Skeletal muscle cell (primary cell): ENCODE measurements around the gene KRTAP2-2.
"Not testable (repeated sequence)": the region's sequence is repeated elsewhere in the genome, so short reads cannot be mapped to it uniquely, and the experiment has no call there.

ENCODE experiments used
- DNase-seq: peaks from one replicate; pipeline ENCODE4 v3.0.0-alpha.2; 2010; ENCODE audit warnings: low read depth
- H3K4me3 ChIP-seq: 2 replicates; pipeline ENCODE4 v1.5.1; 2011; ENCODE audit warnings: low read depth, mild to moderate bottlenecking, control low read depth, low read length, moderate library complexity

The KRTAP2-2 gene

GRCh38 chr17:41034346-41034935, 20.6 kb downstream of the KRTAP2-2 start, which contains the start of gene KRTAP1-3:
Gene KRTAP1-3 (minus strand): TSS chr17:41034874. CDS start chr17:41034821, 53 bp downstream.
- H3K4me3 ChIP-seq, DNase-seq: not testable (repeated sequence)

- DNase-seq: no peak
These were observed 25.3 kb downstream of the KRTAP2-2 start, which contains the start of gene KRTAP1-4 for GRCh38 chr17:41029633-41030245. Gene KRTAP1-4 (minus strand): TSS chr17:41030195. CDS start chr17:41030078, 117 bp downstream.

GRCh38 chr17:41026715-41027471, 28.1 kb downstream of the KRTAP2-2 start, which contains the start of gene KRTAP1-5:
Gene KRTAP1-5 (minus strand): TSS chr17:41027208. CDS start chr17:41027155, 53 bp downstream.
- peak; percentile 56 for DNase-seq
- no peak within 1 kb of the TSS for H3K4me3 ChIP-seq

More at GRCh38 chr17:41029633-41030245, 25.3 kb downstream of the KRTAP2-2 start, which contains the start of gene KRTAP1-4:
- H3K4me3 ChIP-seq: no peak within 1 kb of the TSS

GRCh38 chr17:41024697-41025096, 30.3 kb downstream of the KRTAP2-2 start:
- peak; percentile 48 for DNase-seq
- H3K4me3 ChIP-seq: no peak overlapping the region

- DNase-seq: no peak
- no peak overlapping the region for H3K4me3 ChIP-seq
These were observed 34.7 kb downstream of the KRTAP2-2 start for GRCh38 chr17:41020336-41020735.

- DNase-seq: no peak
- no peak overlapping the region for H3K4me3 ChIP-seq
These were observed 35.6 kb downstream of the KRTAP2-2 start for GRCh38 chr17:41019415-41019814.

- no peak overlapping the region for H3K4me3 ChIP-seq
- DNase-seq: no peak
These were observed 36.5 kb downstream of the KRTAP2-2 start for GRCh38 chr17:41018541-41018940.

GRCh38 chr17:41016578-41017215, 38.3 kb downstream of the KRTAP2-2 start:
- no peak overlapping the region for H3K4me3 ChIP-seq
- no peak for DNase-seq

GRCh38 chr17:41015454-41015853, 39.6 kb downstream of the KRTAP2-2 start:
- no peak for DNase-seq
- no peak overlapping the region for H3K4me3 ChIP-seq

GRCh38 chr17:41013606-41014005, 41.4 kb downstream of the KRTAP2-2 start:
- no peak overlapping the region for H3K4me3 ChIP-seq
- DNase-seq: peak; percentile 24

- H3K4me3 ChIP-seq: no peak overlapping the region
- DNase-seq: no peak
These were observed 41.8 kb downstream of the KRTAP2-2 start for GRCh38 chr17:41013181-41013580.

- no peak overlapping the region for H3K4me3 ChIP-seq
- no peak for DNase-seq
These were observed 42.5 kb downstream of the KRTAP2-2 start for GRCh38 chr17:41012326-41013120.

GRCh38 chr17:41010441-41010840, 44.6 kb downstream of the KRTAP2-2 start:
- H3K4me3 ChIP-seq: no peak overlapping the region
- no peak for DNase-seq

- no peak for DNase-seq
- no peak overlapping the region for H3K4me3 ChIP-seq
These were observed 45.1 kb downstream of the KRTAP2-2 start for GRCh38 chr17:41009936-41010335.

GRCh38 chr17:41009301-41009760, 45.7 kb downstream of the KRTAP2-2 start:
- DNase-seq: no peak

GRCh38 chr17:41008811-41009210, 46.2 kb downstream of the KRTAP2-2 start, which contains the start of gene KRTAP3-1:
Gene KRTAP3-1 (minus strand): TSS chr17:41009128. CDS start chr17:41009074, 54 bp downstream.
- no peak within 1 kb of the TSS for H3K4me3 ChIP-seq
- DNase-seq: no peak

More at GRCh38 chr17:41009301-41009760, 45.7 kb downstream of the KRTAP2-2 start:
- no peak overlapping the region for H3K4me3 ChIP-seq
